ENCODE results near the gene ACIN1. TPM values are rescaled to one million over a fixed set of nuclear protein-coding genes. Genes with fewer than 3 reads are reported as not detected.
A peak's percentile ranks its signal among the peaks of the same experiment; 100 is the strongest.

ACIN1 gene
- total RNA-seq, 1 experiment from 2014 or later = 181 TPM

DNA sequence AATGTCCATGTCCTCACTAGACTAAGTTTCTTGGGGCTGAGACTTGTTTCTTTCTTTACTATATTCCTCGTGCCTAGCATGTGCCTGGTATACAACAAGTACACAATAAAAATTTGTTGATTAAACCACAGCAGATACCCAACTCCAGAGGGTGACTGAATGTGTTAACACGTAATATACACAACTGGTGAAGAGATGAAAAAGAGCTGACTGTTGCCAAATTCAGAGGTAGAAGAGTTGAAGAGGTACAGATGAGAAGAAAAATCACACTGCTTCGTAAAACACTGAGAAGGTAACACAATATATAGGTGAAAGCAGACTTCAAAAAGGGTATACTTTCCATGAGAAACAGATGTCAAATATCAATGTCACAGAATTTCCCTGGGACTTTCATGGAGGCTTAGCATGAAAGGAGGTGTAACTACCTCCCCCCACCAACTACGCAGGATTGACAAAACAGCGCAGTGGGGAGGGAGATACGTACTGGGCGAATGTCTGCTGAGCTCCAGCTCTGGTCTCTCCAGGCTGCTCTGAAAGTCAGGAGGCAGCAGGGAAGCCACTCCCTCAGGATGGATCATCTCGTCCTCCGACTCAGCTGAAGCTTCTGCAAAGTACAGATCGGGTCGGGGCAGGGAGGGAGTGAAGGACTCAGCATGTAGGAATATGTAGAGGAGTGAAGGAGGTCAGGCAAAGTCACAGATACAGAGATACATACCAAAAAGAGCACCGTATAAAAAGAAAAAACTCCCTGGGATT lies 5.3 kb downstream of the ACIN1 start:
- H3K36me3 Mint-ChIP-seq (ENCODE audit: insufficient read depth, unreplicated experiment) = peaks cover 16% of the 10 kb centered on the region
- DNase-seq = no peak

DNA sequence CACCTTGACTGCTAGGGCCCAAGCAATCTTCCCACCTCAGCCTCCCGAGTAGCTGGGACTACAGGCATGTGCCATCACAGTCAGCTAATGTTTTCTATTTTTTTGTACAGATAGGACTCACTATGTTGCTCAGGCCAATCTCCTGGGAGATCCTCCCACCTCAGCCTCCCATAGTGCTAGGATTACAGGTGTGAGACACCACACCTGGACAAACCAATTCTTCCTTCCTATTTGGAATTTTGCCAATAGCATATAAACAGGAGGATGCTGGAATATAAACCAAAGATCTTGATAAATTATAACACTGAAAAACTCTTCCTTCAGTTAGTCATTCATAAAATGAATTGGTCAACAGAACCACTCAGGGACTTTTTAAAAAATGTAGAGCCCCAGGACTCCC lies 8.4 kb downstream of the ACIN1 start:
- H3K27ac Mint-ChIP-seq (ENCODE audit: unreplicated experiment) = no peak overlapping the region

More for the DNA sequence above, 5.3 kb downstream of the ACIN1 start:
- BruUV-seq (replicated peaks) = no TSS peak
- Mint-ChIP-seq H3K4me3 (ENCODE audit: low read depth, unreplicated experiment) (no peak overlapping the region), H3K9me3 (ENCODE audit: low read depth, unreplicated experiment) (no peaks in the 10 kb centered on the region), H3K4me1 (ENCODE audit: low read depth, unreplicated experiment) (peaks cover 9% of the 10 kb centered on the region), H3K27ac (ENCODE audit: unreplicated experiment) (no peak overlapping the region), H3K27me3 (ENCODE audit: unreplicated experiment) (no peaks in the 10 kb centered on the region)
- TF ChIP-seq, protein P1, sequence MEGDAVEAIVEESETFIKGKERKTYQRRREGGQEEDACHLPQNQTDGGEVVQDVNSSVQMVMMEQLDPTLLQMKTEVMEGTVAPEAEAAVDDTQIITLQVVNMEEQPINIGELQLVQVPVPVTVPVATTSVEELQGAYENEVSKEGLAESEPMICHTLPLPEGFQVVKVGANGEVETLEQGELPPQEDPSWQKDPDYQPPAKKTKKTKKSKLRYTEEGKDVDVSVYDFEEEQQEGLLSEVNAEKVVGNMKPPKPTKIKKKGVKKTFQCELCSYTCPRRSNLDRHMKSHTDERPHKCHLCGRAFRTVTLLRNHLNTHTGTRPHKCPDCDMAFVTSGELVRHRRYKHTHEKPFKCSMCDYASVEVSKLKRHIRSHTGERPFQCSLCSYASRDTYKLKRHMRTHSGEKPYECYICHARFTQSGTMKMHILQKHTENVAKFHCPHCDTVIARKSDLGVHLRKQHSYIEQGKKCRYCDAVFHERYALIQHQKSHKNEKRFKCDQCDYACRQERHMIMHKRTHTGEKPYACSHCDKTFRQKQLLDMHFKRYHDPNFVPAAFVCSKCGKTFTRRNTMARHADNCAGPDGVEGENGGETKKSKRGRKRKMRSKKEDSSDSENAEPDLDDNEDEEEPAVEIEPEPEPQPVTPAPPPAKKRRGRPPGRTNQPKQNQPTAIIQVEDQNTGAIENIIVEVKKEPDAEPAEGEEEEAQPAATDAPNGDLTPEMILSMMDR (IDR thresholded peaks at IDR 0.05; ENCODE audit: unreplicated experiment) = no peak
- CTCF ChIA-PET = interaction anchor here (1.0 kb wide), 1 partner anchor 21 kb away, joined by 3 read pairs; no protein-coding TSS in a partner anchor
- intact Hi-C loops (cut with micrococcal nuclease; ENCODE audit: unreplicated experiment) = no loop called here

DNA sequence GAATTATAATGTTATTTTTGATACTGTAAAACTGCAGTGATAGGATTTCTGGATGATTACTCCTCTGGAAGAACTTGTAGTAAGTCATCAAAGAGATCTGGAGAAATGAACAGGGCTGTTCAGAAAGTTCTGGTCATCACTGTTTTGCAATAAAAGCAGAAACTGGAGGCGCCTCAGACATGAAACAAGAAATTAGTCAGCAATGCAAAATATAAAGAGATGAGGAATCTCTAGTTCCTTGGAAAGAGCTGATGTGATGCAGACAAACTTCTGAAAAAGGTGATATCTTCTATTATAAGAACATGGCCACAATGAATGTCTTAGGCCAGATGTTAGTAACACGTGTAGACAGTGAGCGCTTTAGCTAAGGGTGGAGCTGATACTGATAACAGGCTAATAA lies 9.5 kb downstream of the ACIN1 start:
- DNase-seq = no peak
- BruUV-seq (replicated peaks) = no TSS peak
- TF ChIP-seq, protein P1 (IDR thresholded peaks at IDR 0.05; ENCODE audit: unreplicated experiment) = no peak
- Mint-ChIP-seq H3K36me3 (ENCODE audit: insufficient read depth, unreplicated experiment) (peaks cover 34% of the 10 kb centered on the region), H3K4me1 (ENCODE audit: low read depth, unreplicated experiment) (peaks cover 14% of the 10 kb centered on the region), H3K9me3 (ENCODE audit: low read depth, unreplicated experiment) (no peaks in the 10 kb centered on the region), H3K4me3 (ENCODE audit: low read depth, unreplicated experiment) (no peak overlapping the region), H3K27ac (ENCODE audit: unreplicated experiment) (no peak overlapping the region), H3K27me3 (ENCODE audit: unreplicated experiment) (no peaks in the 10 kb centered on the region)
- intact Hi-C loops (cut with micrococcal nuclease; ENCODE audit: unreplicated experiment) = no loop called here
- CTCF ChIA-PET = interaction anchor here (0.5 kb wide), 2 partner anchors 117 to 152 kb away, joined by 4 read pairs; no protein-coding TSS in a partner anchor

More for the DNA sequence above, 8.4 kb downstream of the ACIN1 start:
- BruUV-seq (replicated peaks) = no TSS peak
- TF ChIP-seq, protein P1 (IDR thresholded peaks at IDR 0.05; ENCODE audit: unreplicated experiment) = no peak
- Mint-ChIP-seq H3K4me3 (ENCODE audit: low read depth, unreplicated experiment) (no peak overlapping the region), H3K27me3 (ENCODE audit: unreplicated experiment) (no peaks in the 10 kb centered on the region), H3K9me3 (ENCODE audit: low read depth, unreplicated experiment) (no peaks in the 10 kb centered on the region), H3K36me3 (ENCODE audit: insufficient read depth, unreplicated experiment) (peaks cover 24% of the 10 kb centered on the region), H3K4me1 (ENCODE audit: low read depth, unreplicated experiment) (peaks cover 9% of the 10 kb centered on the region)
- no peak for DNase-seq
- CTCF ChIA-PET = no interaction called here
- intact Hi-C loops (cut with micrococcal nuclease; ENCODE audit: unreplicated experiment) = no loop called here

DNA sequence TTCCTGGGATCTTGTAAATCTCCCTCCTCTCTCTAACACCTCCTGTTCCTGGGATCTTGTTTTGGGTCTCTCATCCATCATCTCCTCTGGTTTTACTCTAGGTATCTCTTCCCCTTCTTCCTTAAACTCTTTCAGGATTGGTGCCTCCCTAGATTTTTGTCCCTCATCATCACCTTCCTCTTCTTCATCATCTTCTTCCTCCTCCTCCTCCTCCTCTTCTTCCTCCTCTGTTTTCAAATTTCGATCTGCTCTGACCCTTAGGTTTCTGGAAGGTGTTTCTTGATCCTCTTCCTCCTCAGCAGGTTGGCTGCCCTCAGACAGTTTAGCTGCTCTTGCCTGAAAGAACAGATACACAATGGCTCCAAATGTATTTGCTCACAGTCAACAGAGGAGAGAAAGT lies 14.5 kb downstream of the ACIN1 start:
- TF ChIP-seq, protein P1 (IDR thresholded peaks at IDR 0.05; ENCODE audit: unreplicated experiment) = no peak
- Mint-ChIP-seq H3K9me3 (ENCODE audit: low read depth, unreplicated experiment) (no peaks in the 10 kb centered on the region), H3K27me3 (ENCODE audit: unreplicated experiment) (no peaks in the 10 kb centered on the region), H3K27ac (ENCODE audit: unreplicated experiment) (peak overlapping the region; percentile 15), H3K4me3 (ENCODE audit: low read depth, unreplicated experiment) (no peak overlapping the region), H3K36me3 (ENCODE audit: insufficient read depth, unreplicated experiment) (peaks cover 60% of the 10 kb centered on the region), H3K4me1 (ENCODE audit: low read depth, unreplicated experiment) (peaks cover 23% of the 10 kb centered on the region)
- CTCF ChIA-PET = no interaction called here
- no peak for DNase-seq
- BruUV-seq (replicated peaks) = no TSS peak
- intact Hi-C loops (cut with micrococcal nuclease; ENCODE audit: unreplicated experiment) = no loop called here

All from Calu3 (cell line).